Liver (tissue), 9 donors: ENCODE measurements around the gene CHRNB1. TPM values are rescaled to one million over a fixed set of nuclear protein-coding genes. Genes with fewer than 3 reads are reported as not detected.

Experiments
- DNase-seq: peaks from one replicate; pipeline ENCODE4 v3.0.0-alpha.2; 2017; ENCODE audit warnings: low spot score
- H3K27ac ChIP-seq, 2 donors: one replicate each; pipeline ENCODE4 v1.7.0; 2013; ENCODE audit warnings: inconsistent platforms in 2 of 2, low read length in 2 of 2, control low read depth in 1 of 2, low read depth in 1 of 2, mild to moderate bottlenecking in 1 of 2
- H3K27me3 ChIP-seq, 4 donors: one replicate each; pipeline versions ENCODE4 v1.6.1 to v1.7.0; 2013; ENCODE audit warnings: low read length in 3 of 4, inconsistent platforms in 1 of 4, mild to moderate bottlenecking in 1 of 4, moderate library complexity in 1 of 4; ENCODE audit not compliant: control insufficient read depth in 4 of 4, insufficient read depth in 4 of 4
- H3K36me3 ChIP-seq, 4 donors: one replicate each; pipeline versions ENCODE4 v1.6.1 to v1.7.0; 2013; ENCODE audit warnings: low read length in 3 of 4, mild to moderate bottlenecking in 3 of 4, low read depth in 1 of 4, moderate library complexity in 1 of 4; ENCODE audit not compliant: control insufficient read depth in 4 of 4, insufficient read depth in 3 of 4
- H3K4me1 ChIP-seq, 4 donors: one replicate each; pipeline versions ENCODE4 v1.6.1 to v1.7.0; 2013; ENCODE audit warnings: low read length in 3 of 4, mild to moderate bottlenecking in 3 of 4, moderate library complexity in 1 of 4; ENCODE audit not compliant: control insufficient read depth in 4 of 4, insufficient read depth in 4 of 4
- H3K4me3 ChIP-seq, 3 donors: one replicate each; pipeline versions ENCODE4 v1.6.1 to v1.7.0; 2013; ENCODE audit warnings: low read length in 3 of 3, control low read depth in 1 of 3, low read depth in 1 of 3, mild to moderate bottlenecking in 1 of 3
- H3K9ac ChIP-seq, 2 donors: one replicate each; pipeline ENCODE4 v1.7.0; 2013; ENCODE audit warnings: low read length in 2 of 2, mild to moderate bottlenecking in 2 of 2, moderate library complexity in 2 of 2, control low read depth in 1 of 2, low read depth in 1 of 2
- H3K9me3 ChIP-seq, 4 donors: one replicate each; pipeline versions ENCODE4 v1.6.1 to v1.7.0; 2013; ENCODE audit warnings: low read length in 3 of 4; ENCODE audit not compliant: control insufficient read depth in 4 of 4
- ATF3 ChIP-seq: IDR thresholded peaks from 2 replicates; pipeline ENCODE4 v1.6.1; 2016; ENCODE audit warnings: antibody characterized with exemption
- CTCF ChIP-seq: fragments of 150-350 bp; IDR thresholded peaks from 2 replicates; pipeline ENCODE4 v1.5.1; 2017; ENCODE audit warnings: improper control_type of control experiment, low read depth, low read length; ENCODE audit not compliant: missing input control
- EGR1 ChIP-seq, 2 donors: IDR thresholded peaks; 2 replicates each; pipeline ENCODE4 v1.6.1; 2016 to 2018; ENCODE audit warnings: antibody characterized with exemption in 2 of 2, low read depth in 2 of 2
- FOXA2 ChIP-seq: IDR thresholded peaks from 2 replicates; pipeline ENCODE4 v1.6.1; 2016; ENCODE audit warnings: antibody characterized with exemption
- GABPA ChIP-seq, 2 donors: IDR thresholded peaks in 1 of 2; conservative IDR thresholded peaks in 1 of 2; 2 replicates each; pipeline ENCODE4 v1.6.1; 2016; ENCODE audit warnings: antibody characterized with exemption in 2 of 2, mild to moderate bottlenecking in 1 of 2, moderate library complexity in 1 of 2
- HNF4A ChIP-seq, 2 donors: conservative IDR thresholded peaks; 2 replicates each; pipeline ENCODE4 v1.6.1; 2016; ENCODE audit warnings: antibody characterized with exemption in 2 of 2, mild to moderate bottlenecking in 2 of 2
- HNF4G ChIP-seq: IDR thresholded peaks from 2 replicates; pipeline ENCODE4 v1.6.1; 2016; ENCODE audit warnings: antibody characterized with exemption
- JUND ChIP-seq, 2 donors: IDR thresholded peaks; 2 replicates each; pipeline ENCODE4 v1.6.1; 2016; ENCODE audit warnings: antibody characterized with exemption in 2 of 2
- MAX ChIP-seq: IDR thresholded peaks from 2 replicates; pipeline ENCODE4 v1.6.1; 2016; ENCODE audit warnings: antibody characterized with exemption
- NR2F2 ChIP-seq: IDR thresholded peaks from 2 replicates; pipeline ENCODE4 v1.6.1; 2016; ENCODE audit warnings: antibody characterized with exemption
- RAD21 ChIP-seq, 2 donors: IDR thresholded peaks; 2 replicates each; pipeline ENCODE4 v1.6.1; 2016; ENCODE audit warnings: antibody characterized with exemption in 2 of 2, mild to moderate bottlenecking in 2 of 2
- REST ChIP-seq: IDR thresholded peaks from 2 replicates; pipeline ENCODE4 v1.6.1; 2016; ENCODE audit warnings: antibody characterized with exemption, mild to moderate bottlenecking
- RXRA ChIP-seq, 2 donors: IDR thresholded peaks; 2 replicates each; pipeline ENCODE4 v1.6.1; 2017 to 2018; ENCODE audit warnings: antibody characterized with exemption in 2 of 2, mild to moderate bottlenecking in 1 of 2
- SP1 ChIP-seq: IDR thresholded peaks from 2 replicates; pipeline ENCODE4 v1.6.1; 2018; ENCODE audit warnings: antibody characterized with exemption, mild to moderate bottlenecking
- TAF1 ChIP-seq: conservative IDR thresholded peaks from 2 replicates; pipeline ENCODE4 v1.6.1; 2016; ENCODE audit warnings: antibody characterized with exemption, mild to moderate bottlenecking
- YY1 ChIP-seq: IDR thresholded peaks from 2 replicates; pipeline ENCODE4 v1.6.1; 2016; ENCODE audit warnings: antibody characterized with exemption, mild to moderate bottlenecking
- ZBTB33 ChIP-seq: IDR thresholded peaks from 2 replicates; pipeline ENCODE4 v1.6.1; 2016; ENCODE audit warnings: antibody characterized with exemption
- WGBS: extraction: QIAGEN DNeasy Blood & Tissue Kit; methylation state at CpG from one replicate; pipeline ENCODE4 v1.1.7; 2013; 5-methylcytosine and 5-hydroxymethylcytosine counted together
- polyA plus RNA-seq, 2 donors: library from polyadenylated mRNA; stranded (reverse) in 1 of 2; unstranded in 1 of 2; fragments of 200-250 nt in 1 of 2; fragments of >200 nt in 1 of 2; fragmentation: Nextera tagmentation in 1 of 2; extraction: Ambion mirVana in 1 of 2; gene quantifications; one replicate each; pipeline versions ENCODE4 v1.2.1 to v1.2.3, GENCODE V29; 2013 to 2015
- total RNA-seq, 2 donors: library from RNA; depleted of rRNA; stranded (reverse); fragments of >200 nt; gene quantifications; one replicate each; pipeline ENCODE4 v1.2.3, GENCODE V29; 2014
- donor health status: healthy.
- donor health status: healthy.
- donor health status: healthy.
- donor health status: healthy.
- donor health status: healthy.

The CHRNB1 gene
- total and polyA plus RNA-seq, 4 donors, result 4.2 to 11.5 (median 7.2) TPM

GRCh38 chr17:7476494-7476893 lies 31.6 kb downstream of the CHRNB1 start (continued):
- no peak for TF ChIP-seq CTCF

GRCh38 chr17:7476951-7477350 lies 32.1 kb downstream of the CHRNB1 start:
- WGBS, result 93% methylated on average over 5 of the region's 5 CpGs
- H3K9me3 ChIP-seq, result no peaks in the 10 kb centered on the region
- H3K4me1 ChIP-seq, result peaks cover 13 to 53% (median 37%) of the 10 kb centered on the region in 4 donors

More at GRCh38 chr17:7476951-7477350, 32.1 kb downstream of the CHRNB1 start:
- H3K27me3 ChIP-seq, result no peaks in the 10 kb centered on the region
- no peak for DNase-seq
- TF ChIP-seq CTCF (no peak), MAX (no peak), NR2F2 (no peak), SP1 (no peak), TAF1 (no peak), GABPA (IDR thresholded peaks at IDR 0.05 in 1 of 2, conservative IDR thresholded peaks at IDR 0.05 in 1 of 2) (no peak), HNF4G (no peak), FOXA2 (no peak), HNF4A (conservative IDR thresholded peaks at IDR 0.05) (no peak), ZBTB33 (no peak), JUND (IDR thresholded peaks at IDR 0.05) (no peak), REST (no peak), RXRA (IDR thresholded peaks at IDR 0.05) (no peak), YY1 (no peak), ATF3 (no peak), RAD21 (IDR thresholded peaks at IDR 0.05) (no peak), EGR1 (IDR thresholded peaks at IDR 0.05; ENCODE audit: low read depth in 2 of 2) (no peak)
- no peak overlapping the region for H3K9ac ChIP-seq
- peak overlapping the region; percentile 96 to 97 for H3K27ac ChIP-seq
- H3K36me3 ChIP-seq, result no peaks in the 10 kb centered on the region
- H3K4me3 ChIP-seq, result no peak overlapping the region
